ENCODE measurements around the gene CIAO2B. TPM values are rescaled to one million over a fixed set of nuclear protein-coding genes. Genes with fewer than 3 reads are reported as not detected.
"Not testable (repeated sequence)": the region's sequence is repeated elsewhere in the genome, so short reads cannot be mapped to it uniquely, and the experiment has no call there.

CIAO2B gene
- total RNA-seq, 2 donors from 2014 or later = 147 to 153 TPM

- H3K36me3 Mint-ChIP-seq; H3K4me3 Mint-ChIP-seq; H3K27ac Mint-ChIP-seq; H3K9me3 Mint-ChIP-seq; H3K27me3 Mint-ChIP-seq; ATAC-seq; DNase-seq (ENCODE audit: low spot score): not testable (repeated sequence)
- peaks cover 13 to 22% of the 10 kb centered on the region in 2 donors for H3K4me1 Mint-ChIP-seq (ENCODE audit: low read depth in 2 of 2)
These were observed 37.5 kb downstream of the CIAO2B start for GRCh38 chr16:66896682-66897081.

DNA sequence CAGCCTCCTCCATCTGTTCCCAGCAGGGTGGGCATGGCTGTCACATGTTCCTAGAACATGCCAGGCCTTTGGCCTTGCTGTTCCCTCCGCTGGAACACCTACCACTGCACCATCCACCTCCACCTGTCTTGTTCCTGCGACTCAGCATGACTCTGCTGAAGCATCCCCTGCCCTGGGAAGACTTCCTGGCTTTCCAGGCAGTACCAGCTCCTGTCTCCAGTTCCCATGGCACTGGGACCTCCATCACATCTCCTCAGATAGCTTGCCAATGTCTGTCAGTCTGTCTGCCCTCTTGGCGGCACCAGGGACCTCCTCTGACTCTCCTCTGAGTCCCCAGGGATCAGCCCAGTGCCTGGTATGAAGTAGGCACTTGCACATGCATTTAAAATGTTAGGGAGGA, 38.2 kb downstream of the CIAO2B start:
- DNase-seq (ENCODE audit: low spot score) (no peak), ATAC-seq (no peak)
- H3K9me3 Mint-ChIP-seq = no peaks in the 10 kb centered on the region
- H3K36me3 Mint-ChIP-seq = no peaks in the 10 kb centered on the region
- no peak overlapping the region for H3K27ac Mint-ChIP-seq
- H3K4me3 Mint-ChIP-seq = no peak overlapping the region
- H3K4me1 Mint-ChIP-seq (ENCODE audit: low read depth in 2 of 2) = peaks cover 13 to 22% of the 10 kb centered on the region in 2 donors
- no peaks in the 10 kb centered on the region for H3K27me3 Mint-ChIP-seq

DNA sequence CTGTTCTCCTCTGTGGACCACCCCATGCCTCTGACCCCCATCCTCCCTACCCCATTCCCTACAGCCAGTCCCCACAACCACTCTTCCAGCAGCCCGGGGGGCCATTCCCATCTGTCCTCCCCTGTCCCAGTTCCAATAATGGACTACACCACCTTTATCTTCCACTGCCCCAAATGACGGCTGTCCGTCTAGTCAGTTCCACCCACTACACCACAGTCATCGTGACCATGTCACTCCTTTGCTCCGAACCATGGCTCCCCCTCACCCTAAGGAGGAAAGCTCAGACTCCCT, 38.6 kb downstream of the CIAO2B start:
- Mint-ChIP-seq H3K4me1 (ENCODE audit: low read depth in 2 of 2) (peaks cover 13 to 22% of the 10 kb centered on the region in 2 donors), H3K27me3 (no peaks in the 10 kb centered on the region), H3K36me3 (no peaks in the 10 kb centered on the region), H3K27ac (no peak overlapping the region), H3K4me3 (no peak overlapping the region), H3K9me3 (no peaks in the 10 kb centered on the region)
- no peak for DNase-seq (ENCODE audit: low spot score)
- ATAC-seq = no peak

GRCh38 chr16:66894948-66895688, 39.1 kb downstream of the CIAO2B start:
- Mint-ChIP-seq H3K9me3 (no peaks in the 10 kb centered on the region), H3K27ac (peak overlapping the region in 1 of 2 donors; percentile 5), H3K27me3 (no peaks in the 10 kb centered on the region), H3K4me1 (ENCODE audit: low read depth in 2 of 2) (peaks cover 13 to 22% of the 10 kb centered on the region in 2 donors), H3K36me3 (no peaks in the 10 kb centered on the region), H3K4me3 (no peak overlapping the region)
- peak; percentile 77 to 83 for ATAC-seq
- DNase-seq (ENCODE audit: low spot score) = peak; percentile 74

DNA sequence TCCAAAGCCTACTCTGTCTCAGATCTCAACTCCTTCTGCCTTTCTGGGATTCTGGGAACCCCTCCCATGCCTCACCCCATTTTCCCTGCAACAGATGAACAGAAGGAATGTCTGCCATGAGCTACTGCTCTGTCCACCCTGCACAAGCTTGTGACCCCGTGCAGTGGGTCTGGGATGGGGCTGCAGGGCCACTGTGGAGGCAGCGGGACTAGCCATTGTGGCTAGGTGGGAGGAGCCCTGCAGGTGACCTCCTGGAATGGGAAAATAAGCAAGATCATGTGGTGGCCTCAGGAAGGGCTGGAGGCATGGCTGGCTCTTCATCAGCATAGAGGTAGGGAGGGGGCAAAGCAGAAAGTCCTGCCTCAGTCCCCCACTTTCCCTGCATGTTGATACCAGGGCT, 40.1 kb downstream of the CIAO2B start:
- Mint-ChIP-seq H3K4me3 (no peak overlapping the region), H3K9me3 (no peaks in the 10 kb centered on the region), H3K4me1 (ENCODE audit: low read depth in 2 of 2) (peaks cover 13 to 17% of the 10 kb centered on the region in 2 donors), H3K36me3 (no peaks in the 10 kb centered on the region), H3K27ac (peak overlapping the region in 1 of 2 donors; percentile 5), H3K27me3 (no peaks in the 10 kb centered on the region)
- no peak for ATAC-seq
- DNase-seq (ENCODE audit: low spot score) = no peak

GRCh38 chr16:66891797-66892196, 42.4 kb downstream of the CIAO2B start:
- Mint-ChIP-seq H3K27me3 (no peaks in the 10 kb centered on the region), H3K4me3 (no peak overlapping the region), H3K36me3 (peaks cover 2% of the 10 kb centered on the region), H3K27ac (peak overlapping the region in 1 of 2 donors; percentile 43), H3K9me3 (no peaks in the 10 kb centered on the region), H3K4me1 (ENCODE audit: low read depth in 2 of 2) (peaks cover 15 to 25% of the 10 kb centered on the region in 2 donors)
- no peak for ATAC-seq
- DNase-seq (ENCODE audit: low spot score) = no peak

DNA sequence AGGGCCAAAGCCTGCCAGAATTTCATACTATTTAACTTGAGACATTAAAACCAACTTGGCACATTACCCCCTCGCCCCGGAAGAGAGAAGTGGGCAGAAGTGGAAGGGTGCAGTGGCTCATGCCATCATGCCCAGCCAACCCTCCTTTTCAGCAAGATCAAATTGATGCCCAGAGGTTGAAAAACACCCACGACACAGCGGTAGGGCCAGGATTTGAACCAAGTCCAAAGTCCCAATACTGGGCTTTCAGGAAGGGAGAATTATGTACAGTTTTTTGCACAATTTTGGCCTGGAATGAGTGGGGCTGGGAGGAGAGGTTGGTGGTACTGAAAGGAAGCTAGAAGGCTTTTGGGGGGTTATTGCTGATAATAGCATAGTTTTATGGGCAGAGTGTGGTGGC, 42.8 kb downstream of the CIAO2B start:
- no peak for ATAC-seq
- H3K4me1 Mint-ChIP-seq (ENCODE audit: low read depth in 2 of 2) = peaks cover 20 to 29% of the 10 kb centered on the region in 2 donors
- peak overlapping the region in 1 of 2 donors; percentile 43 for H3K27ac Mint-ChIP-seq
- H3K27me3 Mint-ChIP-seq = no peaks in the 10 kb centered on the region
- no peak for DNase-seq (ENCODE audit: low spot score)
- peaks cover 6% of the 10 kb centered on the region for H3K36me3 Mint-ChIP-seq
- H3K4me3 Mint-ChIP-seq = no peak overlapping the region
- H3K9me3 Mint-ChIP-seq = no peaks in the 10 kb centered on the region

GRCh38 chr16:66890799-66891198, 43.4 kb downstream of the CIAO2B start:
- Mint-ChIP-seq H3K4me1 (ENCODE audit: low read depth in 2 of 2) (peaks cover 21 to 26% of the 10 kb centered on the region in 2 donors), H3K9me3 (no peaks in the 10 kb centered on the region), H3K27me3 (no peaks in the 10 kb centered on the region), H3K4me3 (no peak overlapping the region), H3K27ac (peak overlapping the region in 1 of 2 donors; percentile 43), H3K36me3 (peaks cover 7% of the 10 kb centered on the region)
- no peak for ATAC-seq
- no peak for DNase-seq (ENCODE audit: low spot score)

DNA sequence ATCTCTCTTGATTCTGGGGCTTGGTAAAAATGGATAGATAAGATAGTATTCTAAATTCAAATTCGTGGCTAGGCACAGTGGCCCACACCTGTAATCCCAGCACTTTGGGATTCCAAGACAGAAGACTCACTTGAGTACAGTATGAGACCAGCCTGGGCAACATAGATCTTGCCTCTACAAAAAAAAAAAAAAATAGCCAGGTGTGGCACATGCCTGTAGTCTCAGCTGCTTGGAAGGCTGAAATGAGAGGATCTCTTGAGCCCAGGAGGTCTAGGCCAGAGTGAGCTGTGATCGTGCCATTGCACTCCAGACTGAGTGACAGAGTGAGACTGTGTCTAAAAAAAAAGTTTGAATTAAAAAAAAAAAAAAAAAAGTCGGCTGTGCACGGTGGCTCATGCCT, 44.6 kb downstream of the CIAO2B start:
- H3K4me3 Mint-ChIP-seq = no peak overlapping the region
- DNase-seq (ENCODE audit: low spot score) = no peak
- H3K9me3 Mint-ChIP-seq = no peaks in the 10 kb centered on the region
- peak overlapping the region in 1 of 2 donors; percentile 35 for H3K27ac Mint-ChIP-seq
- ATAC-seq = no peak
- peaks cover 23 to 26% of the 10 kb centered on the region in 2 donors for H3K4me1 Mint-ChIP-seq (ENCODE audit: low read depth in 2 of 2)
- H3K36me3 Mint-ChIP-seq = peaks cover 7% of the 10 kb centered on the region
- H3K27me3 Mint-ChIP-seq = no peaks in the 10 kb centered on the region

DNA sequence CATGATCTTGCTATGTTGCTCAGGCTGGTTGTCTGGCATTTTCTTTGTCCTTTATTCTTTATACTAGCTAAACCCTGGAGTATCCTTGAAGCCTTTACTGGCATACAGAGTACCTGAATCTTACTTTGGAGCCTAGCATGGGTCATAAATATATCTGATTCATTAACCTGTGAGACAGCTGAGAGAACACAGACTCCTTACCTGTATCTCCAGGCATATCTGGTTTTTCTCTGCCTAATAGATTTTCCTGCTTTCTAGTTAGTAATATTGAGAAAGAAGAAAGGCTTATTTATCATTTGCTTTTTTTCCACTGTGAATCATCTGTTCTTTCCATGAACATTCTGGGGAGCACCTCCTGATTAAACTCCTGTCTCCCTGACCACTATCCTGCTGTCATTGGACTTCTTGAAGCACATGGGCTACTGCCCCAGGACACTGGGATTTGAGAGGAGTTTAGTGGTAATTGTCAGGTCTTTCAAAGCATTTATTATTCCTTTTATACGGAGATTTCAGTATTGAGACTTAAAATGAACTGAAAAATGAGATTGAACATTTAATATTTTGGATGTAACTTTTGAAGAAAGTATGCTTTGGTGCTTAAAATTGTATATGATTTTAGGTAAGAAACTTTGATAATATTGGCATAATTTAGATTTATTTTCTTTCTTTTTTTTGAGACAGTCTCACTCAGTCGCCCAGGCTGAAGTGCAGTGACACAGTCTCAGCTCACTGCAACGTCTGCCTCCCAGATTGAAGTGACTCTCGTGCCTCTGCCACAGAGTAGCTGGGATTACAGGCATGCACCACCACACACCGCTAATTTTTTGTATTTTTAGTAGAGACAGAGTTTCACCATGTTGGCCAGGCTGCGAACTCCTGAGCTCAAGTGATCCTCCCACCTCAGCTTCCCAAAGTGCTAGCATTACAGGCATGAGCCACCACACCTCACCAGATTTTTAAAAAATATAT, 45.3 kb downstream of the CIAO2B start:
- no peak for DNase-seq (ENCODE audit: low spot score)
- no peak for ATAC-seq
- Mint-ChIP-seq H3K4me1 (ENCODE audit: low read depth in 2 of 2) (peaks cover 19 to 25% of the 10 kb centered on the region in 2 donors), H3K27ac (peak overlapping the region in 1 of 2 donors; percentile 37), H3K27me3 (no peaks in the 10 kb centered on the region), H3K4me3 (no peak overlapping the region), H3K9me3 (no peaks in the 10 kb centered on the region), H3K36me3 (peaks cover 7% of the 10 kb centered on the region)

GRCh38 chr16:66886914-66887313, 47.3 kb downstream of the CIAO2B start:
- ATAC-seq = no peak
- DNase-seq (ENCODE audit: low spot score) = no peak
- Mint-ChIP-seq H3K4me3 (no peak overlapping the region), H3K36me3 (peaks cover 7% of the 10 kb centered on the region), H3K27ac (no peak overlapping the region), H3K4me1 (ENCODE audit: low read depth in 2 of 2) (peaks cover 16 to 23% of the 10 kb centered on the region in 2 donors), H3K27me3 (no peaks in the 10 kb centered on the region), H3K9me3 (no peaks in the 10 kb centered on the region)

DNA sequence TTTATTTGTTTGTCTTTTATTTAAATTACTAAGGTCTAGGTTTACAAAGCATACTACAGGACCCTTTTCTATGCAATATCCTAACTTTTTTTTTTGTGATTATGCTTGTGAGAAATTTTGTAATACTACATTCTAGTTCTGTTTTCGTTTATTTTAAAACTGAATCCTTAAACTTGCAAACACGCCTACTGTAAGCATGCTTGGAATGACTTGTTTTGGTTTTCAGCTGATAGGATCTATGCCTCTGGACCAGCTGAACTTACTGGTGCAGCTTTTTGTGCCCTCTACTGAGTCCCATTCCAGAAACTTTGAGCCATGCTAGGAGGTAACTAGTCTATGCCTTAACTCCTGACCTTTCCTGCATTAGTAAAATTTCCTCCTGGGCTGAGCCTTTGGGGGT, 47.9 kb downstream of the CIAO2B start:
- ATAC-seq = no peak
- H3K4me1 Mint-ChIP-seq (ENCODE audit: low read depth in 2 of 2) = peaks cover 18 to 24% of the 10 kb centered on the region in 2 donors
- H3K27ac Mint-ChIP-seq = no peak overlapping the region

GRCh38 chr16:66885491-66885890, 48.7 kb downstream of the CIAO2B start:
- DNase-seq (ENCODE audit: low spot score) = no peak
- no peaks in the 10 kb centered on the region for H3K9me3 Mint-ChIP-seq
- peaks cover 20 to 24% of the 10 kb centered on the region in 2 donors for H3K4me1 Mint-ChIP-seq (ENCODE audit: low read depth in 2 of 2)
- H3K4me3 Mint-ChIP-seq = no peak overlapping the region
- H3K27me3 Mint-ChIP-seq = no peaks in the 10 kb centered on the region
- peaks cover 7% of the 10 kb centered on the region for H3K36me3 Mint-ChIP-seq
- ATAC-seq = no peak
- H3K27ac Mint-ChIP-seq = no peak overlapping the region

More for the DNA sequence above, 47.9 kb downstream of the CIAO2B start:
- DNase-seq (ENCODE audit: low spot score) = no peak
- H3K36me3 Mint-ChIP-seq = peaks cover 7% of the 10 kb centered on the region
- no peaks in the 10 kb centered on the region for H3K27me3 Mint-ChIP-seq
- H3K4me3 Mint-ChIP-seq = no peak overlapping the region
- H3K9me3 Mint-ChIP-seq = no peaks in the 10 kb centered on the region

- Mint-ChIP-seq H3K4me3 (no peak overlapping the region), H3K36me3 (peaks cover 7% of the 10 kb centered on the region), H3K27me3 (no peaks in the 10 kb centered on the region), H3K4me1 (ENCODE audit: low read depth in 2 of 2) (peaks cover 39 to 42% of the 10 kb centered on the region in 2 donors), H3K9me3 (no peaks in the 10 kb centered on the region), H3K27ac (peak overlapping the region in 1 of 2 donors; percentile 56)
- ATAC-seq (no peak), DNase-seq (ENCODE audit: low spot score) (no peak)
These were observed 51.5 kb downstream of the CIAO2B start for GRCh38 chr16:66882702-66883101.

Measured in natural killer cell treated with Interleukin-12 subunit alpha and Interleukin-12 subunit beta and Interleukin-15 and Interleukin-18, amount 100 ng/mL, for 72 hours (primary cell).